ENCODE results near the gene KIFAP3.
"Not testable (repeated sequence)": the region's sequence is repeated elsewhere in the genome, so short reads cannot be mapped to it uniquely, and the experiment has no call there.

Gene KIFAP3

DNA sequence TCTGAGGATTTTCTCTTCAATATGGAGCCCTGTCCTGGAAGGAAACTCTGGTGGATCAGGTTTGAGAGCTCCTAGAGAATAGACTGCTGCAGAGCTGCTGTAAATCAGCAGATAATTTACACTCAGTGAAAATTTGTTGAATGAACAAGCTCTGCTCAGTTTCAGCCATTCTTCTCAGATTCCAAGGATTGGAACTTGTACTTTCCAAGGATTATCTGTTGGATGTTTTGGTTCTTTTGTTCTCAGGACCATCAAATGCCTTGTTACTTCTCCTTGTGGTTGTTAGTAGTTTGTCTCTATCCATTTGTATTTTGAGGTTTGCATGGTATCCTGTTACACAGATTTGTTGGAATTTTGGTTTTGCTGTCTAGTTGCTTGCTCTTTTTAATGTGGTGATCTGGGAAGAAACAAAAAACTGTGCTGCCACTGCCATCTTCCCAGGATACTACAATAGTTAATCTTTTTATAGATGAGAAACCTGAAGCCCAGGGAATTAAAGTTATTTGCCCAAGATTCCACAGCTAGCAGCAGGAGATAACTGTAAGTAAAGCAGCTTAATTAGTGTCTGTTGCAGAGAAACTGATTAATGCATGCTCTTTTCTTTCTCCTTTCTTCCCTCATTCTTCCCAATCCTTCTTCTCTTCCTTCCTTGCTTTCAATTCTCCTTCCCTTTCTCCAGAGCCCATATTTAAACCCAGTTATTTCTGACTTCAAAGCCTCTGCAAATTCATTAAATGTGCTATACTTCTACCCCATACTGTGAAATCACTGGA, 21.7 kb upstream of the KIFAP3 start:
- H3K36me3 Mint-ChIP-seq (ENCODE audit: low read depth), result peaks cover 11% of the 10 kb centered on the region
- H3K27me3 Mint-ChIP-seq (ENCODE audit: low read depth, poor library complexity), result peaks cover 6% of the 10 kb centered on the region
- H3K4me1 Mint-ChIP-seq, result peaks cover 26% of the 10 kb centered on the region
- H3K27ac Mint-ChIP-seq, result no peak overlapping the region
- TF ChIP-seq, protein P1, sequence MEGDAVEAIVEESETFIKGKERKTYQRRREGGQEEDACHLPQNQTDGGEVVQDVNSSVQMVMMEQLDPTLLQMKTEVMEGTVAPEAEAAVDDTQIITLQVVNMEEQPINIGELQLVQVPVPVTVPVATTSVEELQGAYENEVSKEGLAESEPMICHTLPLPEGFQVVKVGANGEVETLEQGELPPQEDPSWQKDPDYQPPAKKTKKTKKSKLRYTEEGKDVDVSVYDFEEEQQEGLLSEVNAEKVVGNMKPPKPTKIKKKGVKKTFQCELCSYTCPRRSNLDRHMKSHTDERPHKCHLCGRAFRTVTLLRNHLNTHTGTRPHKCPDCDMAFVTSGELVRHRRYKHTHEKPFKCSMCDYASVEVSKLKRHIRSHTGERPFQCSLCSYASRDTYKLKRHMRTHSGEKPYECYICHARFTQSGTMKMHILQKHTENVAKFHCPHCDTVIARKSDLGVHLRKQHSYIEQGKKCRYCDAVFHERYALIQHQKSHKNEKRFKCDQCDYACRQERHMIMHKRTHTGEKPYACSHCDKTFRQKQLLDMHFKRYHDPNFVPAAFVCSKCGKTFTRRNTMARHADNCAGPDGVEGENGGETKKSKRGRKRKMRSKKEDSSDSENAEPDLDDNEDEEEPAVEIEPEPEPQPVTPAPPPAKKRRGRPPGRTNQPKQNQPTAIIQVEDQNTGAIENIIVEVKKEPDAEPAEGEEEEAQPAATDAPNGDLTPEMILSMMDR (IDR thresholded peaks at IDR 0.05), result no peak
- H3K4me3 Mint-ChIP-seq, result peak overlapping the region; percentile 3
- H3K9me3 Mint-ChIP-seq, result peaks cover 34% of the 10 kb centered on the region
- DNase-seq, result no peak

- Mint-ChIP-seq H3K9me3 (peaks cover 33% of the 10 kb centered on the region), H3K36me3 (ENCODE audit: low read depth) (peaks cover 11% of the 10 kb centered on the region), H3K4me1 (peaks cover 26% of the 10 kb centered on the region)
- not testable (repeated sequence) for H3K27me3 Mint-ChIP-seq (ENCODE audit: low read depth, poor library complexity); H3K4me3 Mint-ChIP-seq; H3K27ac Mint-ChIP-seq; DNase-seq
Measured at GRCh38 chr1:170094697-170095616, 20.5 kb upstream of the KIFAP3 start.

DNA sequence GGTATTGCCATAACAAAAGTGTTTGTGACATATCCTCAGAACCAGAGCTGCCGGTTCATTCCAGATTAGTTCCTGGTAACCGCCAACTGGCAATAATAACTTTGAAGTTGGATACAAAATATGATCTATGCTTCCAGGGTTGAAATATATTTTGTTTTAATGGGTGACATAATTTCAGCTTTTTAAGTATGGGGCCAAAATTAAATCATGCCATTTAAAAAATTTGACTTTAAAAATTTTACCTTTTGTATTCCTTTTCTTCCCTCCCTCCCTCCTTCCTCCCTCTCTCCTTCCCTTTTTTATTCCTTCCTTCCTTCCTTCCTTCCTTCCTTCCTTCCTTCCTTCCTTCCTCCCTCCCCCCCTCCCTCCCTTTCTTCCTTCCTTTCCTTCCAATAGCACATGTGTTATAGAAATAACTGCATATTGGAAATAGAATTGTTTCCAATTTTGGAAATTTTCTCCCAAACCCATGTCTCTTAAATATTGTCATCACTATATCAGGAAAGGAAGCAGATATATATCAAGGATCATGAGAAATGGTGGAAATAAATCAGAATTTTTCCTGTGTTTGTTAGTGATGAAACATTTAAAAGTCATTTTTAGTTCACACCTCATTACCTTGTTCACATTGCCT, 12.0 kb upstream of the KIFAP3 start:
- peaks cover under 1% of the 10 kb centered on the region for H3K9me3 Mint-ChIP-seq
- no peaks in the 10 kb centered on the region for H3K36me3 Mint-ChIP-seq (ENCODE audit: low read depth)
- TF ChIP-seq, protein P1 (IDR thresholded peaks at IDR 0.05), result no peak
- H3K4me1 Mint-ChIP-seq, result no peaks in the 10 kb centered on the region
- no peaks in the 10 kb centered on the region for H3K27me3 Mint-ChIP-seq (ENCODE audit: low read depth, poor library complexity)
- H3K27ac Mint-ChIP-seq, result no peak overlapping the region
- H3K4me3 Mint-ChIP-seq, result no peak overlapping the region
- DNase-seq, result no peak

DNA sequence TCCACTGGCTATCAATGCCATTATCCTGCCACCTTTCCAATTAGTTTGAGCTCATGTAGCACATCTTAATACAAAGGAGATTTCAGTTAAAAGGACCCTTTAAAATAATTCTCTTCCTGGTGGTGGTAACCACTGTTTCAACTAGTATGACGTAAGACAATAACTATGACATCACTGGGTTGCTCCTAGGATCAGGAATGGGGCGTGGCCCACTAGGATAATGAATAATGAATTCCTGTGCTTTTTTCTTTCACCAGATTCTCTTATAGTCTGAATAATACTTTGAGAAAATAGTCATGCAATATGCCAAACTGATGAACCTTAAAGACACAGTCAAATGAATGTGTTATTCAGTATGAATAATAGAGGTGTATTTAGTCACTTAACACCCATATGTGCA, 10.6 kb upstream of the KIFAP3 start:
- no peak overlapping the region for H3K27ac Mint-ChIP-seq
- TF ChIP-seq, protein P1 (IDR thresholded peaks at IDR 0.05), result no peak
- H3K27me3 Mint-ChIP-seq (ENCODE audit: low read depth, poor library complexity), result no peaks in the 10 kb centered on the region
- no peak overlapping the region for H3K4me3 Mint-ChIP-seq
- no peaks in the 10 kb centered on the region for H3K36me3 Mint-ChIP-seq (ENCODE audit: low read depth)
- DNase-seq, result no peak
- no peaks in the 10 kb centered on the region for H3K9me3 Mint-ChIP-seq
- no peaks in the 10 kb centered on the region for H3K4me1 Mint-ChIP-seq

DNA sequence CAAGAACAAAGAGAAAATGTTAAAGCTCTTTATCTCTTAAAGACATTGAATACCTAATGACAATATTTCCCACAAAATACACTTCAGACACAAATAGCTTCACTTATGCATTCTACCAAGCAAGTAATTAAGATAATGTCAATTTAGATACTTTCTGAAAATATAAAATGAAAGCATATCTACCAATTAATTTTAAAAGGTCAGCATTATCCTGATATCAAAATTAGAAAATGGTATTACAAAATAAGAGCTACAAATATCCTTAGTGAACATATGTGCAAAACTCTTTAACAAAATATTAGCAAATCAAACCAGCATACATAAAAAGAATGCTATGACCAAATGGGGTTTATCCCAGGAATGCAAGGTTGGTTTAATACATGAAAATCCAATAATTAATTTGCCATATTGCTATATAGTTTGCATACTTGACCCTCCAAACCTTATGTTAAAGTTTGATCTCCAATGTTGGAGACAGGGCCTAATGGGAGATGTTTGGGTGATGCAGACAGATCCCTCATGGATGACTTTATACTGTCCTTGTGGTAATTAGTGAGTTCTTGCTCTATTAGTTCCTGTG, 4.2 kb upstream of the KIFAP3 start:
- H3K36me3 Mint-ChIP-seq (ENCODE audit: low read depth), result no peaks in the 10 kb centered on the region
- no peaks in the 10 kb centered on the region for H3K27me3 Mint-ChIP-seq (ENCODE audit: low read depth, poor library complexity)
- peaks cover 22% of the 10 kb centered on the region for H3K4me1 Mint-ChIP-seq
- TF ChIP-seq, protein P1 (IDR thresholded peaks at IDR 0.05), result no peak
- H3K4me3 Mint-ChIP-seq, result no peak overlapping the region
- no peak for DNase-seq
- no peak overlapping the region for H3K27ac Mint-ChIP-seq
- H3K9me3 Mint-ChIP-seq, result peaks cover 22% of the 10 kb centered on the region

DNA sequence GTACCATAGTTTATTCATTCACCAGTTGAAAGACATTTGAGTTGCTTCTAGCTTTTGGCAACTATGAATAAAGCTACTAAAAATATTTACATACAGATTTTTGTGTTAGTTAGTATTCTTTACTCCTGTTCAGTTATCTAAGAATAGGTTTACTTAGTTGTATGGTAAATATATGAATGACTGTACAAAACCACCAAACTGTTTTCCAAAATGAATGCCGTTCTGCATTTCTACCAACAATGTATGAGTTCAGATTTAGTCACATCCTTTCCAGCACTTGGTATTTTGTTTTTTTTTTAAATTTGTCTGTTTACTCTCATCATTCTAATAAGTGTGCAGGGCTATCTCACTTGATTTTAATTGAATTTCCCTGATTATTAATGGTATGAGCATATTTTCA, 3.4 kb upstream of the KIFAP3 start:
- Mint-ChIP-seq H3K27me3 (ENCODE audit: low read depth, poor library complexity) (no peaks in the 10 kb centered on the region), H3K4me1 (peaks cover 27% of the 10 kb centered on the region), H3K36me3 (ENCODE audit: low read depth) (no peaks in the 10 kb centered on the region), H3K9me3 (peaks cover 22% of the 10 kb centered on the region), H3K27ac (no peak overlapping the region), H3K4me3 (no peak overlapping the region)
- DNase-seq, result no peak
- TF ChIP-seq, protein P1 (IDR thresholded peaks at IDR 0.05), result no peak

DNA sequence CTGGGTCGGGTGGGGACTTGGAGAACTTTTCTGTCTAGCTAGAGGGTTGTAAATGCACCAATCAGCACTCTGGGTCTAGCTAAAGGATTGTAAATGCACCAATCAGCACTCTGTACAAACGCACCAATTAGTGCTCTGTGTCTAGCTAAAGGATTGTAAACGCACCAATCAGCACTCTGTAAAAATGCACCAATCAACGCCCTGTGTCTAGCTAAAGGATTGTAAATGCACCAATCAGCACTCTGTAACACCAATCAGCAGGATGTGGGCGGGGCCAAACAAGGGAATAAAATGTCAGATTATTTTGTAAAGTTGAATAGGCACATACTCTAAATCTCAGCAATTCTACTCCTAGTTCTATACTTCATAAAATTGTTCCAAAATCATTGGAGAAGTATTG, 2.5 kb upstream of the KIFAP3 start:
- not testable (repeated sequence) for DNase-seq; H3K36me3 Mint-ChIP-seq (ENCODE audit: low read depth); H3K27ac Mint-ChIP-seq; H3K4me3 Mint-ChIP-seq; H3K27me3 Mint-ChIP-seq (ENCODE audit: low read depth, poor library complexity)
- H3K4me1 Mint-ChIP-seq, result peaks cover 32% of the 10 kb centered on the region
- H3K9me3 Mint-ChIP-seq, result peaks cover 22% of the 10 kb centered on the region

All from nephron progenitor cell (in vitro differentiated cells).